Common myeloid progenitor, CD34-positive (primary cell): ENCODE results near the gene CASK.

Experiments
- CTCF ChIA-PET: fragments of 350-600 bp; sonication (Branson Sonifier 250); formaldehyde crosslinking; loops from one replicate; lab custom pipeline; 2021; ENCODE audit warnings: antibody characterized with exemption; lab: Charles Lee
- POLR2A ChIA-PET: fragments of 350-600 bp; sonication (Branson Sonifier 250); formaldehyde crosslinking; loops from one replicate; lab custom pipeline; 2021; ENCODE audit warnings: antibody characterized with exemption; lab: Charles Lee
- DNase-seq, 3 donors: peaks; one replicate each; pipeline versions ENCODE4 v3.0.0 to v3.0.0-alpha.2; 2013
- H3K27ac ChIP-seq, 2 experiments: 1 replicate in 1 of 2; 2 replicates in 1 of 2; pipeline ENCODE4 v1.7.0; 2013; ENCODE audit warnings: inconsistent platforms in 2 of 2, low read length in 2 of 2, mild to moderate bottlenecking in 2 of 2, low read depth in 1 of 2, moderate library complexity in 1 of 2; ENCODE audit not compliant: severe bottlenecking in 2 of 2, insufficient read depth in 1 of 2, poor library complexity in 1 of 2
- H3K27me3 ChIP-seq, 5 experiments: replicated peaks in 2 of 5; 1 replicate in 3 of 5; 2 replicates in 2 of 5; pipeline versions ENCODE4 v1.6.1 to v1.7.0; 2013; ENCODE audit warnings: low read length in 4 of 5, mild to moderate bottlenecking in 2 of 5, moderate library complexity in 2 of 5, inconsistent platforms in 1 of 5; ENCODE audit not compliant: insufficient read depth in 5 of 5, control insufficient read depth in 4 of 5
- H3K36me3 ChIP-seq, 4 experiments: 1 replicate in 2 of 4; 2 replicates in 2 of 4; pipeline versions ENCODE4 v1.6.1 to v1.7.0; 2013; ENCODE audit warnings: low read length in 3 of 4, control low read depth in 1 of 4, mild to moderate bottlenecking in 1 of 4; ENCODE audit not compliant: control insufficient read depth in 4 of 4, insufficient read depth in 4 of 4
- H3K4me1 ChIP-seq, 4 experiments: 1 replicate in 3 of 4; 2 replicates in 1 of 4; pipeline versions ENCODE4 v1.6.1 to v1.7.1; 2013; ENCODE audit warnings: low read length in 3 of 4, mild to moderate bottlenecking in 3 of 4, control low read depth in 1 of 4, inconsistent platforms in 1 of 4, moderate library complexity in 1 of 4; ENCODE audit not compliant: control insufficient read depth in 4 of 4, insufficient read depth in 4 of 4; ENCODE audit errors: control extremely low read depth in 1 of 4
- H3K4me3 ChIP-seq, 7 experiments: 1 replicate in 4 of 7; 2 replicates in 3 of 7; pipeline versions ENCODE4 v1.5.1 to v1.7.0; 2013; ENCODE audit warnings: mild to moderate bottlenecking in 7 of 7, low read length in 6 of 7, moderate library complexity in 6 of 7, inconsistent platforms in 2 of 7, low read depth in 2 of 7, control low read depth in 1 of 7; ENCODE audit not compliant: insufficient read depth in 4 of 7, control insufficient read depth in 1 of 7; ENCODE audit errors: extremely low read depth in 1 of 7
- H3K9me3 ChIP-seq, 5 experiments: 1 replicate in 4 of 5; 2 replicates in 1 of 5; pipeline versions ENCODE4 v1.6.1 to v1.7.1; 2013; ENCODE audit warnings: low read length in 4 of 5, mild to moderate bottlenecking in 2 of 5, inconsistent platforms in 1 of 5, low read depth in 1 of 5, moderate library complexity in 1 of 5; ENCODE audit not compliant: control insufficient read depth in 4 of 5, insufficient read depth in 2 of 5; ENCODE audit errors: control extremely low read depth in 1 of 5
- WGBS: methylation state at CpG from one replicate; pipeline ENCODE4 v1.1.5; 2013; ENCODE audit not compliant: insufficient coverage; 5-methylcytosine and 5-hydroxymethylcytosine counted together

Gene CASK

GRCh38 chrX:41541386-41541785 is 382.0 kb downstream of the CASK start:
- peaks cover 0 to 3% (median 1%) of the 10 kb centered on the region in 4 experiments for H3K36me3 ChIP-seq
- CTCF ChIA-PET, result no interaction called here
- DNase-seq, result no peak
- no peaks in the 10 kb centered on the region for H3K9me3 ChIP-seq
- POLR2A ChIA-PET, result no interaction called here
- no peak overlapping the region for H3K27ac ChIP-seq
- WGBS, result 100% methylated on average over 1 of the region's 2 CpGs
- H3K4me3 ChIP-seq, result no peak overlapping the region
- H3K27me3 ChIP-seq, result no peaks in the 10 kb centered on the region
- no peaks in the 10 kb centered on the region for H3K4me1 ChIP-seq

GRCh38 chrX:41538707-41539106 is 384.6 kb downstream of the CASK start:
- 86% methylated on average over 1 of the region's 4 CpGs for WGBS
- Histone ChIP-seq H3K9me3 (no peaks in the 10 kb centered on the region), H3K27ac (no peak overlapping the region), H3K36me3 (peaks cover 0 to 3% (median 1%) of the 10 kb centered on the region in 4 experiments), H3K27me3 (no peaks in the 10 kb centered on the region), H3K4me3 (no peak overlapping the region), H3K4me1 (no peaks in the 10 kb centered on the region)
- ChIA-PET POLR2A (no interaction called here), CTCF (no interaction called here)
- no peak for DNase-seq

GRCh38 chrX:41530085-41530484 is 393.3 kb downstream of the CASK start:
- no peaks in the 10 kb centered on the region for H3K4me1 ChIP-seq
- H3K4me3 ChIP-seq, result no peak overlapping the region
- H3K36me3 ChIP-seq, result peaks cover 0 to 11% (median 2%) of the 10 kb centered on the region in 4 experiments
- peaks cover 0 to 21% (median 0%) of the 10 kb centered on the region in 5 experiments for H3K27me3 ChIP-seq
- no peak overlapping the region for H3K27ac ChIP-seq
- no peak for DNase-seq
- ChIA-PET CTCF (no interaction called here), POLR2A (no interaction called here)
- H3K9me3 ChIP-seq, result no peaks in the 10 kb centered on the region

- ChIA-PET POLR2A (no interaction called here), CTCF (no interaction called here)
- H3K27ac ChIP-seq, result no peak overlapping the region
- 100% methylated on average over 1 of the region's 11 CpGs for WGBS
- DNase-seq, result no peak
- peaks cover 0 to 25% (median 0%) of the 10 kb centered on the region in 5 experiments for H3K27me3 ChIP-seq
- H3K36me3 ChIP-seq, result peaks cover 0 to 11% (median 2%) of the 10 kb centered on the region in 4 experiments
- H3K4me1 ChIP-seq, result no peaks in the 10 kb centered on the region
- H3K9me3 ChIP-seq, result no peaks in the 10 kb centered on the region
- H3K4me3 ChIP-seq, result no peak overlapping the region
Measured at GRCh38 chrX:41529221-41529620, 394.1 kb downstream of the CASK start.

- no peak for DNase-seq
- peaks cover 0 to 26% (median 0%) of the 10 kb centered on the region in 5 experiments for H3K27me3 ChIP-seq
Measured at GRCh38 chrX:41528784-41529183, 394.6 kb downstream of the CASK start.

GRCh38 chrX:41526925-41527324 is 396.4 kb downstream of the CASK start:
- H3K27me3 ChIP-seq, result peaks cover 0 to 23% (median 0%) of the 10 kb centered on the region in 5 experiments
- ChIA-PET CTCF (no interaction called here), POLR2A (no interaction called here)
- 86% methylated on average over 4 of the region's 5 CpGs for WGBS
- no peaks in the 10 kb centered on the region for H3K9me3 ChIP-seq
- no peak for DNase-seq
- H3K4me1 ChIP-seq, result no peaks in the 10 kb centered on the region
- no peak overlapping the region for H3K27ac ChIP-seq
- peaks cover 0 to 11% (median 3%) of the 10 kb centered on the region in 4 experiments for H3K36me3 ChIP-seq
- H3K4me3 ChIP-seq, result no peak overlapping the region

More at GRCh38 chrX:41528784-41529183, 394.6 kb downstream of the CASK start:
- POLR2A ChIA-PET, result no interaction called here
- Histone ChIP-seq H3K9me3 (no peaks in the 10 kb centered on the region), H3K27ac (no peak overlapping the region), H3K36me3 (peaks cover 0 to 11% (median 2%) of the 10 kb centered on the region in 4 experiments), H3K4me3 (no peak overlapping the region), H3K4me1 (no peaks in the 10 kb centered on the region)
- CTCF ChIA-PET, result no interaction called here
- 84% methylated on average over 3 of the region's 7 CpGs for WGBS

- no peak overlapping the region for H3K27ac ChIP-seq
- peak; percentile 6 to 60 (median 37) for DNase-seq
- CTCF ChIA-PET, result no interaction called here
Measured at GRCh38 chrX:41526271-41526670, 397.1 kb downstream of the CASK start.

More at GRCh38 chrX:41526271-41526670, 397.1 kb downstream of the CASK start:
- POLR2A ChIA-PET, result no interaction called here
- Histone ChIP-seq H3K36me3 (peaks cover 0 to 11% (median 3%) of the 10 kb centered on the region in 4 experiments), H3K4me1 (no peaks in the 10 kb centered on the region), H3K4me3 (no peak overlapping the region), H3K9me3 (no peaks in the 10 kb centered on the region), H3K27me3 (peaks cover 0 to 23% (median 0%) of the 10 kb centered on the region in 5 experiments)
- 91% methylated on average over 2 of the region's 2 CpGs for WGBS
